HEK293 (cell line): ENCODE results near the gene ZC3H18.

Source experiments
- CTCF ChIA-PET: fragments of 350-600 bp; formaldehyde crosslinking; extraction: SDS; loops from one replicate; lab custom pipeline; 2021; ENCODE audit warnings: antibody characterized with exemption; lab: Yijun Ruan, JAX
- POLR2A ChIA-PET: fragments of 300-600 bp; formaldehyde crosslinking; extraction: SDS; loops from one replicate; lab custom pipeline; 2020; ENCODE audit warnings: antibody characterized with exemption, inconsistent platforms; lab: Yijun Ruan, JAX
- H3K27ac ChIP-seq: fragments of 200-500 bp; sonication (Bioruptor generic); 2 replicates; pipeline ENCODE4 v1.5.1; 2014; ENCODE audit warnings: low read depth, low read length, control low read depth, inconsistent platforms; ENCODE audit errors: extremely low read depth
- H3K36me3 ChIP-seq, 2 experiments: fragments of 200-500 bp in 1 of 2; sonication (Bioruptor generic) in 1 of 2; 1 replicate in 1 of 2; 2 replicates in 1 of 2; pipeline ENCODE4 v1.5.1; 2014 to 2017; ENCODE audit warnings: inconsistent platforms in 2 of 2, low read length in 2 of 2; ENCODE audit not compliant: control insufficient read depth in 2 of 2, insufficient read depth in 1 of 2
- H3K4me1 ChIP-seq: fragments of 200-500 bp; sonication (Bioruptor generic); 2 replicates; pipeline ENCODE4 v1.5.1; 2014; ENCODE audit warnings: mild to moderate bottlenecking, low read length, inconsistent platforms; ENCODE audit not compliant: control insufficient read depth, insufficient read depth
- H3K4me3 ChIP-seq: 2 replicates; pipeline ENCODE4 v1.5.1; 2011; ENCODE audit warnings: low read depth, mild to moderate bottlenecking, control low read depth, low read length, moderate library complexity
- H3K9me3 ChIP-seq: fragments of 200-500 bp; sonication (Bioruptor generic); 2 replicates; pipeline ENCODE4 v1.5.1; 2014; ENCODE audit warnings: low read depth, low read length, inconsistent platforms; ENCODE audit not compliant: control insufficient read depth, insufficient read depth
- CTCF ChIP-seq: fragments of 450-650 bp; formaldehyde crosslinking; IDR thresholded peaks from 2 replicates; pipeline ENCODE4 v1.5.1; 2016; ENCODE audit warnings: missing biosample characterization, missing genetic modification characterization
- GLIS2 ChIP-seq: fragments of 450-650 bp; formaldehyde crosslinking; IDR thresholded peaks from 2 replicates; pipeline ENCODE4 v1.5.1; 2016; ENCODE audit warnings: missing biosample characterization, missing genetic modification characterization
- ZEB2 ChIP-seq: fragments of 450-650 bp; formaldehyde crosslinking; IDR thresholded peaks from 2 replicates; pipeline ENCODE4 v1.5.1; 2016; ENCODE audit warnings: missing biosample characterization, missing genetic modification characterization
- ZIC2 ChIP-seq: fragments of 450-650 bp; formaldehyde crosslinking; IDR thresholded peaks from 2 replicates; pipeline ENCODE4 v1.5.1; 2016; ENCODE audit warnings: missing biosample characterization, missing genetic modification characterization
- ZNF132 ChIP-seq: fragments of 450-650 bp; formaldehyde crosslinking; IDR thresholded peaks from 2 replicates; pipeline ENCODE4 v1.5.1; 2017; ENCODE audit warnings: missing biosample characterization, missing genetic modification characterization, borderline replicate concordance
- ZNF138 ChIP-seq: fragments of 450-650 bp; formaldehyde crosslinking; IDR thresholded peaks from 2 replicates; pipeline ENCODE4 v1.5.1; 2016; ENCODE audit warnings: missing biosample characterization, missing genetic modification characterization, borderline replicate concordance
- ZNF169 ChIP-seq: fragments of 450-650 bp; formaldehyde crosslinking; IDR thresholded peaks from 2 replicates; pipeline ENCODE4 v1.5.1; 2016; ENCODE audit warnings: missing biosample characterization, missing genetic modification characterization
- ZNF19 ChIP-seq: fragments of 450-650 bp; formaldehyde crosslinking; IDR thresholded peaks from 2 replicates; pipeline ENCODE4; 2016; ENCODE audit warnings: missing biosample characterization, missing genetic modification characterization, low read depth
- ZNF366 ChIP-seq: fragments of 450-650 bp; formaldehyde crosslinking; conservative IDR thresholded peaks from 2 replicates; pipeline ENCODE4 v1.5.1; 2016; ENCODE audit warnings: missing biosample characterization, missing genetic modification characterization
- ZNF600 ChIP-seq: fragments of 450-650 bp; formaldehyde crosslinking; IDR thresholded peaks from 2 replicates; pipeline ENCODE4 v1.5.1; 2016; ENCODE audit warnings: missing biosample characterization, missing genetic modification characterization
- TF ChIP-seq, protein P1 (sequence below): fragments of 450-650 bp; formaldehyde crosslinking; IDR thresholded peaks from 2 replicates; pipeline ENCODE4; 2016; ENCODE audit warnings: missing biosample characterization, missing genetic modification characterization
- TF ChIP-seq, protein P2 (sequence below): fragments of 450-650 bp; formaldehyde crosslinking; IDR thresholded peaks from 2 replicates; pipeline ENCODE4 v1.5.1; 2017; ENCODE audit warnings: missing biosample characterization, missing genetic modification characterization
- TF ChIP-seq, protein P3 (sequence below): fragments of 450-650 bp; formaldehyde crosslinking; IDR thresholded peaks from 2 replicates; pipeline ENCODE4 v1.5.1; 2017; ENCODE audit warnings: missing biosample characterization, missing genetic modification characterization
- TF ChIP-seq, protein P4 (sequence below): fragments of 450-650 bp; formaldehyde crosslinking; IDR thresholded peaks from 2 replicates; pipeline ENCODE4 v1.5.1; 2016; ENCODE audit warnings: missing biosample characterization, missing genetic modification characterization
- TF ChIP-seq, protein P5 (sequence below): fragments of 450-650 bp; formaldehyde crosslinking; IDR thresholded peaks from 2 replicates; pipeline ENCODE4 v1.5.1; 2017; ENCODE audit warnings: missing biosample characterization, missing genetic modification characterization

Gene ZC3H18

DNA sequence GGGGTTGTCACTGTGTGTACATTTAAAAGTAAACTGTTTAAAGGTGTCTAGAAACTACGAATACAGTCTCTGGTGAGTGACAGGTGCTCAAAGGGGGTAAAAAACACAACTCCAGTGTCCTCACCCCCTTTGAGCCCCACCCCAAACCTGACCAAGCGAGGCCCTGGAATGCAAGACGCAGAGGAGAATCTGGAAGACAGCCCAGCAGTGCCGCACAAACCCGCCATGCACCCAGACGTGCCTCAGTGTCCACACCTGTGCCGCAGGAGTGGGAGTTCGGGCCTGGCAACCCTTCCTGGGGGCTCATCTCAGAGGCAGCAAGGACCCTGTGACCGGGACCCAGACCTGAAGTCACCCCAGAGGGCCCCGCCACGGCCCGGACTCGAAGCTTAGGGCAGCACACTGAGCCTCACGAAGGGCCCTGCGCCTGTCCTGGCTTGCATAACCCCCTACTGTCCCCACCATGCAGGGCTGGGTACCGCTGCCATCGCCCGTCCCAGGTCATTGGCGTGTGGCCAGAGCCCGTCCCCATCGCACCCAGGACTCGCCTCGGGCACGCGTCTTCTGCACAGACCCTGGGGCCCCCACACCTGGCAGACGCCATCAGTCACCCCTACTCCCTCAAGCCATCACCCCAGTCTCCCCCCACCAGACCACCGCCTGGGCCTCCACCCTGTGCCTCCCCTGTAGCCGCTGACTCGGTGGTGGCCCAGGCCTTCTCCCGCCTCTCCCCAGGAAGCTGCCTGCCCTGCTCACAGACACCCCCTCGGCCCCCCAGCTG, 33.0 kb upstream of the ZC3H18 start (continued):
- TF ChIP-seq, protein P1, sequence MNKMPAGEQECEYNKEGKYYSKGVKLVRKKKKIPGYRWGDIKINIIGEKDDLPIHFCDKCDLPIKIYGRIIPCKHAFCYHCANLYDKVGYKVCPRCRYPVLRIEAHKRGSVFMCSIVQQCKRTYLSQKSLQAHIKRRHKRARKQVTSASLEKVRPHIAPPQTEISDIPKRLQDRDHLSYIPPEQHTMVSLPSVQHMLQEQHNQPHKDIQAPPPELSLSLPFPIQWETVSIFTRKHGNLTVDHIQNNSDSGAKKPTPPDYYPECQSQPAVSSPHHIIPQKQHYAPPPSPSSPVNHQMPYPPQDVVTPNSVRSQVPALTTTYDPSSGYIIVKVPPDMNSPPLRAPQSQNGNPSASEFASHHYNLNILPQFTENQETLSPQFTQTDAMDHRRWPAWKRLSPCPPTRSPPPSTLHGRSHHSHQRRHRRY (tag by site-specific recombination) = no peak
- TF ChIP-seq GLIS2 (tag by site-specific recombination) (peak; percentile 66), ZNF600 (0 out of 2 replicates have a peak, but pooled peaks have one; percentile 31), ZNF366 (no peak)
- TF ChIP-seq, protein P2, sequence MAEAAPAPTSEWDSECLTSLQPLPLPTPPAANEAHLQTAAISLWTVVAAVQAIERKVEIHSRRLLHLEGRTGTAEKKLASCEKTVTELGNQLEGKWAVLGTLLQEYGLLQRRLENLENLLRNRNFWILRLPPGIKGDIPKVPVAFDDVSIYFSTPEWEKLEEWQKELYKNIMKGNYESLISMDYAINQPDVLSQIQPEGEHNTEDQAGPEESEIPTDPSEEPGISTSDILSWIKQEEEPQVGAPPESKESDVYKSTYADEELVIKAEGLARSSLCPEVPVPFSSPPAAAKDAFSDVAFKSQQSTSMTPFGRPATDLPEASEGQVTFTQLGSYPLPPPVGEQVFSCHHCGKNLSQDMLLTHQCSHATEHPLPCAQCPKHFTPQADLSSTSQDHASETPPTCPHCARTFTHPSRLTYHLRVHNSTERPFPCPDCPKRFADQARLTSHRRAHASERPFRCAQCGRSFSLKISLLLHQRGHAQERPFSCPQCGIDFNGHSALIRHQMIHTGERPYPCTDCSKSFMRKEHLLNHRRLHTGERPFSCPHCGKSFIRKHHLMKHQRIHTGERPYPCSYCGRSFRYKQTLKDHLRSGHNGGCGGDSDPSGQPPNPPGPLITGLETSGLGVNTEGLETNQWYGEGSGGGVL (tag by site-specific recombination) = peak; percentile 63

- Histone ChIP-seq H3K36me3 (peaks cover 0 to 7% of the 10 kb centered on the region in 2 experiments; a peak in 1 of 3 replicates), H3K4me1 (peaks cover 6% of the 10 kb centered on the region; the same call in 1 of the 2 replicates), H3K4me3 (no peak overlapping the region), H3K27ac (no peak overlapping the region), H3K9me3 (no peaks in the 10 kb centered on the region)
- POLR2A ChIA-PET = interaction anchor here (0.6 kb wide), 1 partner anchor 847 kb away, joined by 6 read pairs; no protein-coding TSS in a partner anchor
- TF ChIP-seq ZNF138 (tag by site-specific recombination) (no peak), ZEB2 (peak; percentile 85)
- CTCF ChIA-PET = interaction anchor here (1.2 kb wide), 1 partner anchor 86 kb away, joined by 3 read pairs; no protein-coding TSS in a partner anchor
Observed at GRCh38 chr16:88537859-88538258, 32.3 kb upstream of the ZC3H18 start.

- no peaks in the 10 kb centered on the region for H3K9me3 ChIP-seq
- peaks cover 6% of the 10 kb centered on the region; the same call in 1 of the 2 replicates for H3K4me1 ChIP-seq
- POLR2A ChIA-PET = interaction anchor here (0.6 to 1.0 kb wide), 2 partner anchors 17 to 846 kb away, joined by 4 to 6 read pairs; no protein-coding TSS in a partner anchor
- CTCF ChIA-PET = interaction anchor here (0.8 to 1.2 kb wide), 2 partner anchors 15 to 86 kb away, joined by 3 read pairs; no protein-coding TSS in a partner anchor
- H3K27ac ChIP-seq = no peak overlapping the region
- peaks cover 0 to 7% of the 10 kb centered on the region in 2 experiments; a peak in 1 of 3 replicates for H3K36me3 ChIP-seq
- no peak overlapping the region for H3K4me3 ChIP-seq
- TF ChIP-seq, protein P3, sequence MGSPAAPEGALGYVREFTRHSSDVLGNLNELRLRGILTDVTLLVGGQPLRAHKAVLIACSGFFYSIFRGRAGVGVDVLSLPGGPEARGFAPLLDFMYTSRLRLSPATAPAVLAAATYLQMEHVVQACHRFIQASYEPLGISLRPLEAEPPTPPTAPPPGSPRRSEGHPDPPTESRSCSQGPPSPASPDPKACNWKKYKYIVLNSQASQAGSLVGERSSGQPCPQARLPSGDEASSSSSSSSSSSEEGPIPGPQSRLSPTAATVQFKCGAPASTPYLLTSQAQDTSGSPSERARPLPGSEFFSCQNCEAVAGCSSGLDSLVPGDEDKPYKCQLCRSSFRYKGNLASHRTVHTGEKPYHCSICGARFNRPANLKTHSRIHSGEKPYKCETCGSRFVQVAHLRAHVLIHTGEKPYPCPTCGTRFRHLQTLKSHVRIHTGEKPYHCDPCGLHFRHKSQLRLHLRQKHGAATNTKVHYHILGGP (tag by site-specific recombination) = no peak
- TF ChIP-seq, protein P4, sequence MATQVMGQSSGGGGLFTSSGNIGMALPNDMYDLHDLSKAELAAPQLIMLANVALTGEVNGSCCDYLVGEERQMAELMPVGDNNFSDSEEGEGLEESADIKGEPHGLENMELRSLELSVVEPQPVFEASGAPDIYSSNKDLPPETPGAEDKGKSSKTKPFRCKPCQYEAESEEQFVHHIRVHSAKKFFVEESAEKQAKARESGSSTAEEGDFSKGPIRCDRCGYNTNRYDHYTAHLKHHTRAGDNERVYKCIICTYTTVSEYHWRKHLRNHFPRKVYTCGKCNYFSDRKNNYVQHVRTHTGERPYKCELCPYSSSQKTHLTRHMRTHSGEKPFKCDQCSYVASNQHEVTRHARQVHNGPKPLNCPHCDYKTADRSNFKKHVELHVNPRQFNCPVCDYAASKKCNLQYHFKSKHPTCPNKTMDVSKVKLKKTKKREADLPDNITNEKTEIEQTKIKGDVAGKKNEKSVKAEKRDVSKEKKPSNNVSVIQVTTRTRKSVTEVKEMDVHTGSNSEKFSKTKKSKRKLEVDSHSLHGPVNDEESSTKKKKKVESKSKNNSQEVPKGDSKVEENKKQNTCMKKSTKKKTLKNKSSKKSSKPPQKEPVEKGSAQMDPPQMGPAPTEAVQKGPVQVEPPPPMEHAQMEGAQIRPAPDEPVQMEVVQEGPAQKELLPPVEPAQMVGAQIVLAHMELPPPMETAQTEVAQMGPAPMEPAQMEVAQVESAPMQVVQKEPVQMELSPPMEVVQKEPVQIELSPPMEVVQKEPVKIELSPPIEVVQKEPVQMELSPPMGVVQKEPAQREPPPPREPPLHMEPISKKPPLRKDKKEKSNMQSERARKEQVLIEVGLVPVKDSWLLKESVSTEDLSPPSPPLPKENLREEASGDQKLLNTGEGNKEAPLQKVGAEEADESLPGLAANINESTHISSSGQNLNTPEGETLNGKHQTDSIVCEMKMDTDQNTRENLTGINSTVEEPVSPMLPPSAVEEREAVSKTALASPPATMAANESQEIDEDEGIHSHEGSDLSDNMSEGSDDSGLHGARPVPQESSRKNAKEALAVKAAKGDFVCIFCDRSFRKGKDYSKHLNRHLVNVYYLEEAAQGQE (tag by site-specific recombination) = no peak
- TF ChIP-seq ZNF19 (tag by site-specific recombination) = no peak
- TF ChIP-seq CTCF (tag by site-specific recombination) = no peak
- no peak for TF ChIP-seq ZNF132 (tag by site-specific recombination)
- no peak for TF ChIP-seq ZNF169 (tag by site-specific recombination)
- TF ChIP-seq ZIC2 = no peak
- TF ChIP-seq, protein P5, sequence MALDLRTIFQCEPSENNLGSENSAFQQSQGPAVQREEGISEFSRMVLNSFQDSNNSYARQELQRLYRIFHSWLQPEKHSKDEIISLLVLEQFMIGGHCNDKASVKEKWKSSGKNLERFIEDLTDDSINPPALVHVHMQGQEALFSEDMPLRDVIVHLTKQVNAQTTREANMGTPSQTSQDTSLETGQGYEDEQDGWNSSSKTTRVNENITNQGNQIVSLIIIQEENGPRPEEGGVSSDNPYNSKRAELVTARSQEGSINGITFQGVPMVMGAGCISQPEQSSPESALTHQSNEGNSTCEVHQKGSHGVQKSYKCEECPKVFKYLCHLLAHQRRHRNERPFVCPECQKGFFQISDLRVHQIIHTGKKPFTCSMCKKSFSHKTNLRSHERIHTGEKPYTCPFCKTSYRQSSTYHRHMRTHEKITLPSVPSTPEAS = no peak
- no peak for TF ChIP-seq ZNF138 (tag by site-specific recombination)
Observed at GRCh38 chr16:88538366-88539060, 31.7 kb upstream of the ZC3H18 start.
